Skin epidermis (tissue), 12 donors: ENCODE data around the gene RHEBL1.

ENCODE experiments used
- H3K27ac ChIP-seq, 21 experiments: fragments of 200-600 bp; sonication (generic) in 11 of 21; one replicate each; pipeline ENCODE4 v1.5.0; 2020; ENCODE audit warnings: mild to moderate bottlenecking in 3 of 21, inconsistent platforms in 2 of 21, moderate library complexity in 2 of 21
- H3K4me3 ChIP-seq, 7 experiments: fragments of 200-600 bp; sonication (generic) in 2 of 7; one replicate each; pipeline ENCODE4 v1.5.0; 2020; ENCODE audit warnings: inconsistent platforms in 2 of 7, mild to moderate bottlenecking in 2 of 7, moderate library complexity in 1 of 7

RHEBL1 gene, protein sequence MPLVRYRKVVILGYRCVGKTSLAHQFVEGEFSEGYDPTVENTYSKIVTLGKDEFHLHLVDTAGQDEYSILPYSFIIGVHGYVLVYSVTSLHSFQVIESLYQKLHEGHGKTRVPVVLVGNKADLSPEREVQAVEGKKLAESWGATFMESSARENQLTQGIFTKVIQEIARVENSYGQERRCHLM

GRCh38 chr12:49069507-49070346 lies at the start of gene RHEBL1:
Gene RHEBL1, minus strand, starts transcription at chr12:49069979. Its CDS starts 194 bp downstream, at chr12:49069785.
- H3K4me3 ChIP-seq: peak within 1 kb of the TSS; percentile 54 to 84 (median 74)
- H3K27ac ChIP-seq: peak within 1 kb of the TSS in 18 of 21 experiments; percentile 1 to 81 (median 60)

DNA sequence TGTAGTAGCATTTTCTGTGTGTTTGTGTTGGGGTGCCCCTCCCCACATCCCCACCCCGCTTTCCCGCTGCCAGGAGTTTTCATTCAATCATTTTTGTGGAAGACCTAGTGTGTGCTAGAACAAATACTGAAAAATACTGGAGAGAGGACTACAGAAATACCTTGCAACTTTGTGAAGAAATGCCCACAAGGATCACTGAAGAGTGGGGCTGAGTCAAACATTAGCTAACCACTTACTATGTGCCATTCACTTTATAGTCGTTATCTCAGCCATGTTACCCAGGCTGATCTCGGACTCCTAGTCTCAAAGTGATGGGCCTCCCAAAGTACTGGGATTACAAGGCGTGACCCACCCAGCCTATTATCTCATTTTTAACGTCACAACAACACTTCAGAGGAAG lies 41.4 kb upstream of the RHEBL1 start:
- Histone ChIP-seq H3K4me3 (peak overlapping the region; percentile 83 to 95 (median 91)), H3K27ac (peak overlapping the region in 19 of 21 experiments; percentile 37 to 99 (median 95))

GRCh38 chr12:49110464-49111155 lies 40.8 kb upstream of the RHEBL1 start, which contains the start of gene LMBR1L:
Gene LMBR1L, minus strand, starts transcription at chr12:49110847. Its CDS starts 292 bp downstream, at chr12:49110555.
- H3K4me3 ChIP-seq: peak within 1 kb of the TSS; percentile 83 to 95 (median 91)
- peak within 1 kb of the TSS; percentile 84 to 99 (median 96) for H3K27ac ChIP-seq

DNA sequence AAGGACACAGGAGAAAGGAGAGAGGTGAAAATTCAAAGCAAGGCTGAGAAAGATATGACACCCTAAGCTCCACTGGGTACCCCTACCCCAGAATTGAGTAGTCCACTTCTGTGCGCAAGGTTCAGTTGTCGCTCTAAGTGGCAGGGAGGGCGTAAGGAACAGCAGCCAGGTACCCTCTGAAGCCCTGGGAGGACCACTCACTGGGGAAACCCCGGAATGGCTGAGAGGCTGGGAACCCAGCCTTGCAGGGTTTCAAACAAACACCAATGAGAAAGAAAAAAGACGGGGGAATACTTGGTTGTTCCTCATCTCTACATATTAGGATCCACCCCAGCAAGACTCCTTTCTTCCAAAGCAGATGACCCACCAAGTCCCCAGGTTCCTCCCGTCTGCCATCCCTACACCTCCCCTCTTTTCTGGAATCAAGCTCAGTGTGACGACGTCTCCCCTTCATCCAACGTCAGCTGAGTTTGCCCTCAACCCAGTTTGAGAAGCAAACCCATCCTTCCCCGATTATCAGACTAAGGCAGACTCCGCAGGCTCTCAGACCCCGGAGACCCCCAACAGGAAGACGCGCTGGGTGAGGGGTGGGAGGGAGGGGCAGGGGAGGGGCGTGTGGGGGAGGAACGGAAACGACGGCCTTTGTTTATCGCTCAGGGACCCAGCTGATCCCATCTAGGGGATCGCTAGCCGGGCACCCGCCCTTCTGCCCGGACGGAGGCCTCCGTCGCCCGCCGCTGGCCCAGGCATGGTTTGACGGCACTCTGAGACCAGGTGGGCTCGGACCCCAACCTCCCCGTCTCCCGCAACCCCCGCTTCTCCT lies 40.1 kb upstream of the RHEBL1 start:
- Histone ChIP-seq H3K27ac (peak overlapping the region; percentile 84 to 99 (median 96)), H3K4me3 (peak overlapping the region; percentile 83 to 95 (median 91))

DNA sequence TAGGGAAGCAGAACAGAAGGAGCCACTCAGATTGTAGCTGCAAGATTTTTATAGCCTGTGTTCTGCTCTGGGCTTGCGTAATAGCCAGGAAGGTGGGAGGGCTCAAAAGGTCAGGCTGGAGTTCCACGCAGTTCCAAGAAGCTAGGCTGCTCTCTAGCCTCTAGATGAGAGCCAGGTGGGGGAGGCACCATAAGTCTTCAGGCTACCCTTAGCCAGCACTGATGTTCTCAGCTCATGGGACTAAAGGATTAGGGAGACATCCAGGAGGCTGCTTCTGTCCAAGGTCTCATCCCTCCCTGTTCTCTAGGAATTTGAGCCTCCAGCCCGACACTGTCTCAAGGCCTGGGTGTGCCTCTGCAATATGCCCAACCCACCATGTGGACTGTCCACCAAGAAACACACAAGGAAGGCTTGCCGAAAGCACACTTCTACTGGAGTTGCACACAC lies 39.2 kb upstream of the RHEBL1 start:
- peak overlapping the region in 17 of 21 experiments; percentile 39 to 99 (median 96) for H3K27ac ChIP-seq
- H3K4me3 ChIP-seq: peak overlapping the region in 5 of 7 experiments; percentile 90 to 95 (median 94)

- Histone ChIP-seq H3K27ac (peak overlapping the region in 10 of 21 experiments; percentile 10 to 66 (median 32)), H3K4me3 (no peak overlapping the region)
Observed at GRCh38 chr12:49105504-49106084, 35.8 kb upstream of the RHEBL1 start.

- H3K4me3 ChIP-seq: no peak overlapping the region
- H3K27ac ChIP-seq: peak overlapping the region in 1 of 21 experiments; percentile 20
Observed at GRCh38 chr12:49104822-49105221, 35.0 kb upstream of the RHEBL1 start.

GRCh38 chr12:49100380-49100779 lies 30.6 kb upstream of the RHEBL1 start:
- Histone ChIP-seq H3K4me3 (no peak overlapping the region), H3K27ac (no peak overlapping the region)

- no peak overlapping the region for H3K27ac ChIP-seq
- H3K4me3 ChIP-seq: no peak overlapping the region
Observed at GRCh38 chr12:49098703-49099102, 28.9 kb upstream of the RHEBL1 start.

DNA sequence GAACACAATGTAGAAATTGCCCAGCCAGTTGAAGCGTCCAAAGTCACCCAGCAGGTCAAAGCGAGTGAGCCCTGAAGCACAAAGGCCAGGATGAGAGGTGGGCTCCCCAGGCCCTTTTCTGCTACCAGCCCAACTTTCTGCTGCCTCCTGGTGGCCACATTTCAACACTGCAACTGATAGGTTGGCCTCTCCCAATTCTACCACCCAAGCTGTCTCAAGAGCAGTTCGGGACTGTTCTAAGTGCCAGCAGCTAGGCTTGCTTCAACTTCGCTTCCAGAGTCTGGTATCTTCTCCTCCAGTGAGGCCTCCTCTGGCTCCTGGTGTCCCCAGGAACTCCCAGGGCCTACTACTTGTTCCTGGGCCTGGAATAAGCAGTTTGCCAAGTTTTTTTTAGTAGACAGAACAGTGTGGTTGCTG lies 28.3 kb upstream of the RHEBL1 start:
- Histone ChIP-seq H3K4me3 (no peak overlapping the region), H3K27ac (no peak overlapping the region)

- H3K27ac ChIP-seq: no peak overlapping the region
- no peak overlapping the region for H3K4me3 ChIP-seq
Observed at GRCh38 chr12:49097381-49097780, 27.6 kb upstream of the RHEBL1 start.

- no peak overlapping the region for H3K27ac ChIP-seq
- H3K4me3 ChIP-seq: no peak overlapping the region
Observed at GRCh38 chr12:49094975-49095365, 25.2 kb upstream of the RHEBL1 start.

DNA sequence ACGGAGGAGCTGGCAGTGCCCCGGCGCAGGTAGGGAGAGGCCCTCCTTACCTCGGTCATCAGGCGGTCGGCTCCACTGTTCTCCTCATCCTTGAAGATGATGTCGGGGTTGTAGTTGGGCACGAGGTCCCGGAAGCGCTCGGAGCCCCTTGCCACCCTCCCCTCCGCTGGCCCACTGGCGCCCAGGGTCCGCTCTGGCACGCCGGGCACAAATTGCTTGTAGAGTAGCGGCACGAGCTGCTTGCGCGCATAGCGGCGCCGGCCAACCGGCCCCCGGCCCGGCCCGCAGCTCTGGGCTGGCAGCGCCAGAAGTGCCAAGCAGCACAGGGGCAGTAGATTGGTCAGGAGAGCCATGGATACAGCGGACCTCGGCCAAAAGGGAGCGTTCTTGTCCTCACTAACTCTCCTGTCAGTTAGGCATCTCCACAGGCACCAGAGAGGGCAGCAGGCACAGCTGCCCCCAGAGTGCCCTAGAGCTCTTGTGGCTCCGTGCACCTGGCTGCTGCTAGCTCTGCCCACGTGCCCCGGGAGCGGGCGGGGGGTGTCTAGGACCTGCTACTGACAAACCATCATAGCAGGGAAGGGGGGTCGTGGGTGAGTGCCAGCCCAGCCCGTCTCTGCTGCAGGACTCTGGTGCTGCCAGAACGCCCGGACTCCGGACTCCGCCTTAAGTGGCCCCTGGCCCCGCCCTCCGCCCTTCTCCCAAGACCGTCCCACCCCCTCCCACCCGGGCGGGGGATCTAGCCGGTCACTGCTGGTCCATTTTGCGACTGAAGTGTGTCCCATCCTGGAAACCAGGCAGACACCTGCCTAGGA lies 24.6 kb upstream of the RHEBL1 start, which contains the start of gene DHH:
TSS of gene DHH (minus strand) at position 642 of the 815 bp plus-strand sequence. CDS start at position 353, 289 bp downstream.
- Histone ChIP-seq H3K4me3 (peak within 1 kb of the TSS in 4 of 7 experiments; percentile 1 to 8 (median 4)), H3K27ac (no peak within 1 kb of the TSS)

DNA sequence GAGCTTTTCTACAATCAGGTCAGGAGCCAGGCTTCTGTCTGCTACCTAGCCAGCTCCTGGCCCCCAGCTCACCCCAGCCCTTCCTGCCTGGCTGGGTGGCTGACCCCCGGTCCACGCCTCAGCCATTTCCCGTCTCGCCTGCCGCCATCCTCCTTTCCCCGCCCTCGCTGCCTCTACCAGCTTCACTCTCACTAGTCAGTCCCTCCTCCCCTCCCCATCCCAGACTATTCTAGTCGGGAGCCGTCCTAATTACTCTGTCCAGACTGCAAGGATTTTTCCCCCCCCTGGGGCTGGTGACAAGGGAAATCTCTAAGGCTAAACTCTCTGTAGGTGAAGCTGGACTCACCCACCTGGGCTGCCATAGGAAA lies 24.0 kb upstream of the RHEBL1 start:
- H3K4me3 ChIP-seq: peak overlapping the region in 3 of 7 experiments; percentile 1 to 8 (median 7)
- no peak overlapping the region for H3K27ac ChIP-seq

GRCh38 chr12:49092816-49093406 lies 23.1 kb upstream of the RHEBL1 start:
- H3K4me3 ChIP-seq: no peak overlapping the region
- H3K27ac ChIP-seq: no peak overlapping the region

DNA sequence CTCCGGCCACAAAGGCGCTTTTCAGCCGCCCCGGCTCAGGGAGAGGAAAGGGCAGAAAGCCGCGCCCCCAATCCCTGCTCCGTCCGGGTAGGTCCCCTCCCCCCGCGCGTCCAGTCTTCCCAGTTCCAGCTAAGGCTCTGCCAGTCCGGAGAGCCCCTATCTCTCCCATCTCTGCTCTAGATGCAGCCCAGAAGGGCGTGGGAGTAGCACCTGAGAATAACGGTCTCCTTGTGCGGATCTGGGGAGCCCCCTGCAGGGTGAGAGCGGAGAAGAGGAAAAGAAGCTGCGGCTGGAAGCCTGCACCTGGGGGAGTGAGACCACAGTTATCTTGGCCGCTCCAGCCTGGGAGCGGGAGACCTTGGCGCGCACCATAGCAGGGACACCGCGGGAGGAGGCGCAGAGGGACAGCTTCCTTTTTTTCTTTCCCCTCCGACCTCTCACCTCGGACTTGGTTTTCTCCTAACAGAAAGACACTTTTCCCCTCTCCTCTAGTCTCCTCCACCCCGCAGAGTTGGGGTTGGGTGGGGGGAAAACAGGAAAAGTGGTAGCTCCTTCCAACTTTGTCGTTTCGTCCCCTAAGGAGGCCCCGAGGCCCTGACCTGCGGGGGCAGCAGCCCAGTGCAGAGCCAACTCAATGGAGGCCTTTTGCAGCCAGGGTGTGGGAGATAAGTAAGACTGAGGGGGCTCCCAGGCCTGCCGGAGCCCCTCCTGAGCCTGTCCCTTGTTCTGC lies 22.5 kb upstream of the RHEBL1 start:
- Histone ChIP-seq H3K4me3 (peak overlapping the region in 2 of 7 experiments; percentile 4 to 5), H3K27ac (peak overlapping the region in 1 of 21 experiments; percentile 33)

GRCh38 chr12:49091836-49092085 lies 22.0 kb upstream of the RHEBL1 start:
- peak overlapping the region in 2 of 7 experiments; percentile 4 to 5 for H3K4me3 ChIP-seq
- H3K27ac ChIP-seq: no peak overlapping the region
